GM21360 (cell line): ENCODE measurements around the gene PRR5L.

Source experiments
- ATAC-seq: cut with Tn5 transposase; IDR thresholded peaks from one replicate; pipeline ENCODE4 v1.9.1; 2021; ENCODE audit warnings: mild to moderate bottlenecking, moderate library complexity; ENCODE audit not compliant: unreplicated experiment

Gene PRR5L

DNA sequence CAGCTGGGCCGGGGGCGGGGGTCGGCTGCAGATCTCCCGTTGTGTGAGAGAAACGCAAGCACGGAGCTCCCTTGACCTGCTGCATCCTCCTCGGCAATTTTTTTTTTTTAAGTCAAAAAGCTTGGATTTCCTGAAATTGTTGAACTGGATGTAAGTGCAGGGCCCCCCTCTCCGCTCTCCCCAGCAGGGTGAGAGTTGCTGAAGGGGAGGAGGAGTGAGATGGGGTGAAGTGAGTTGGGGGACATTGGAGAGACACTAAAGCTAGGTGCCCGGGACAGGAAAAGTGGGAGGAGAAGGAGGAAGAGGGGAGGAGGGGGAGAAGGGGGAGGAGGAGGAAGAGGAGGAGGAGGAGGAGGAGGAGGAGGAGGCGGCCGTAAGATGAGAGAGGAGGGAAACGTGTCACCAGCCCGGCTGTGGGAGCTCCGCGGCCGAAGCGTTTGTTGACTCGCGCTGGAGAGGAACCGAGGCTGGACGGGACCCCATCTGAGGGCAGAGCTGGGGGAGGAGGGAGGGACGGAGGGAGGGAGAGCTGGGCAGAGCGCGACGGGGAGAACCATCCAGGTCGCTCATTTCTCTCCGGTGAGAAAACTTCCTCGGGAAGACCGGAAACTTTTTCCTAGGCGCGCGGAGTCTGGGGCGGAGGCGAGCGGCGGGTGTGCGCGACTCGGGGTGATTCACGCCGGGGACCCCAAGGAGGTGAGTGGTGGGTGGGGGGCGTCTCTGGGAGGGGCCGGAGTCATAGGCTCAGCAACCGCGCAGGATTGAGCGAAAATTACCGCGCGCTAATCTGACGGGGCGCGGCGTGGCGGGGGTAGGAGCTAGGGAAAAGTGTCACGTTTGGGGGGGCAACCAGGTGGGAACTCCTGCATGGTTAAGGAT, 80.2 kb downstream of the PRR5L start:
- ATAC-seq = no peak

DNA sequence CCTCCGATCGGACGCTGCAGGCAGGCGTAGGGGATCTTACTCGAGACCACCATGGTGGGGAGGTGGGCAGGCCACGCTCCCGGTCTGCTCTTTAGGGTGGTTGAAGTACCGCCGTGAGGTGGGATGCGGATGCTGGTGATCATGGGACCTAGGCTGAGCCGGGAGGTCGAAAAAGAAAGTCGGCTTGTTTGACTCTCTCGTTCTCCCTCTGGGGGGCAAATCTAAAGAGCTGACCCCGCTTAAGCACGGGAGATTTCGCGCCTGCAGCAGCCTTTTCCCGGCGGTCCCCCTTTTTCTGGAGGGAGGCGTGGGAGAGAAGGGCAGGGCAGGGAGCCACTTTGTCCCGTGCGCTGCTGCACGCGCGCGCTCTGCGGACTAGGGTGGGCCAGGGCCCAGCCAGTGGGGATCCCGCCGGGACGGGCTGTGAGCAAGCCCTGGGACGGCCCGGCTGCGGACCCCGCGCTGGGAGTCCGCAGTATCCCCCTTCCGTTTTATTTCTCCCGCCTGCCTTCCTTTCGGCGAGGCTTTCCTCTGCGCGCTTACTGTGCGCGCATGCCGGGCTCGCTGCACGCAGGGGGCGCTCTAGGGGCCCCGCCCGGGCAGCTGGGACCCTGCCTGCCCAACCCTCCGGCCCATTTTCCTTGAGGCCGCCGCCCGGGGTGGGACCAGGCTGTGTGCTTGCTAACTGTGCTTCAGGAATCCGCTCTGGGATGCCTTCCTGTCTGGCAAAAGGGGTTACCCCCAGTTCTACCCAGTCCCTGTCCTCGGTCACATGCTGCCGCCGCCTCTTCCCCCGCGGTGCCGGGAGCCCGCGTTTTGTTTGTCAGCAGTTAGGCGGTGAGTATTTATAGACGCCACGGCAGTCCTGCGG, 81.0 kb downstream of the PRR5L start:
- ATAC-seq = peak; percentile 63

DNA sequence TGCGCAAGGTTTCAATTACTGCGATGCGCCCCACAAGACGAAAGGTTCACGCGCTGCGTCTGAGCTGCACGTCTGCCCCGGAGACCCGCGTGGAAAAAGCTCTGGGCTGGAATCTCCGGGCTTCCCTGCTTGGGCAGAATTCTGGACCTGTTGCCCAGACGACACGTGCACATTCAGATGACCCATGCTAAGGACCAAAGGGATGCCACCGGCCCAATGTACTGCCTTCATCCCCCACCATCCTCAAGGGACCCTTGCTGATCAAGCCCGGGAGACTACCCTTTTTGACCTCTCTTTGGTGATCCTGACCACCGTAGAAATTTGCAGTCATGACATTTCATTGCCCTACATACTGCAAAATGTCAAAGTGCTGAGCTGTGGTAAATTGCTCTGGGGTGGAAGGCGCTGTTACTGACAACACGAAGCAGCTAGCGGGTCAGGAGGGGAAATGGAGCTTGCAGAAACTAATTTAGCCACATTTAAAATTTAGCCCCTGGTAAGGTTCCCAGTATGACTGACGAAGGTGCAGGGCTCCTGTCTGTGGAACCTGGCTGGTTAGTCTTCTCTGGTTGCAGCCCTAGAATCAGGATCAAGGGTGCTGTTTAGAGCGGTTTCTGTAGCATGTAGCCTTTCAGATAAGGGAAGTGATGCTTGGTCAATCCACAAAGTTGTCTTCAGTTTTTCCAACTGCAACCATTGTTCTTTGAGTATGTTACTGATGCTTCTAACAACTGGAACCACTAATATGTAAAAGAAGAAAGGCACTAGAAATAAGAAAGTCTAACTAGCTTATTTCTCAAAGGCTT, 81.9 kb downstream of the PRR5L start:
- no peak for ATAC-seq

DNA sequence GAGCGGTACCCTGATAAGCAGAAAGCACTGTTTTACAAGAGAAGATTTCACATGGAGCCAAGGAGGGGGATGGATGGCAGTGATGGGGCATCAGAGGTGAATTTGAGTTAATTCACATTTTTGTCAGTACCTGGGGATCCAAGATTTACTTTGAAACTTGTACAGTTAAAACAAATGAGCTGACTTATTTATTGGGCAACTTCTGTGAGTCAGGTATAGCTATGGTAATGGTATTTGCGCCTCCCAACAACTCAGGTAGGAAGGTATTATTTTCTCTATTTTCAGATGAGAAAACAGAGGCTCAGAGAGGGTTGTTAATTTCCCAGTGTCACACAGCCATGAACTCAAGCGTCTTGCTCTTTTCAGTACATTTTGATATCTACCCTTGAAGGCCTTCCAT, 83.6 kb downstream of the PRR5L start:
- ATAC-seq = no peak

DNA sequence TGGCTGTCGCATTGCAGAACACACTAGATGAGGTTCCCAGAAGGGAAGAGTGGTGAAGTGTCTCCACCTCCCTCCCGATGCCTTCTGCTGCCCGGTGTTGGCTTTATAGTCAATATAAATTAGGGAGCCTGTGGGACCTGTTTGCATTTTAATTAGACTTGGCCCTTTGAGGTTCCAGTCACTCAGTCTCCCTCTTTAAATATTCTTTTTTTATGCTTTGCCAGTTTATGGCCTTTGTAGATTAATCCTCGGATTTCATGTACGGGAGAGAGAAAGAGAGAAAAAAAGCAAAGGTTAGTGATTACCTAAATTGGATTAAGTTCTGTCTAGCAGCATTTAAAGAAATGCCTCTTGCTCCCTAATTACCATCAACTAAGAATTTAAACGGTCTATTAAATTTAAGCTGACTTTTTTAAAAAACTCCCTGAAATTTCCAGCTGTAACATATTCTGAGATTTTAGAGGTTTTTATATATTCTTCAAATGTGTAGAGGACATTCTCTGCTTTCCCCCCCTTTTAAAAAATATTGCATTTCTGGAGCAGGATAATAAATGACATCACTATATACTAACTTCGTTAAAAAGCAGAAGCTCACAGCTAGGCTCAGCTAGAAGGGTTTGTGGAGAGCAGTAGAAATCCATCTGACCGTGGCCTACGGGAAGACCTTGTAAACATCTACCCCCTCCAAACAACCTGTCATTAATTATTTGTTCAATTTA, 84.4 kb downstream of the PRR5L start:
- no peak for ATAC-seq

DNA sequence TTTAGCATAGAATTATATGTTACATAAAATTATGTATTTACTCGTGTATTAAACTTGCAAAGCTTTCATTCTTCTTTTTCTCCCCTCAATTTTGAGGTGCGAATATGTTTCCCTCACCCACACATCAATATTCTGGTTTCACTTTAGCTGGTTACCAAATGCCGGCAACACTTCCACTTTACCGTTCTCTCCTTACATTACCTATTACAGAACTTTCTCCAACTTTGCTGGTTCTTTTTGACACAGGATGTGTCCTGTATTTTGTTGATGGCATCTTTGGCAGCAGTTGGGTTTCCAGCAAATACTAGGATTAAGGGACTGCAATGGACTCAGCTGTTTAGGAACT, 84.9 kb downstream of the PRR5L start:
- no peak for ATAC-seq

DNA sequence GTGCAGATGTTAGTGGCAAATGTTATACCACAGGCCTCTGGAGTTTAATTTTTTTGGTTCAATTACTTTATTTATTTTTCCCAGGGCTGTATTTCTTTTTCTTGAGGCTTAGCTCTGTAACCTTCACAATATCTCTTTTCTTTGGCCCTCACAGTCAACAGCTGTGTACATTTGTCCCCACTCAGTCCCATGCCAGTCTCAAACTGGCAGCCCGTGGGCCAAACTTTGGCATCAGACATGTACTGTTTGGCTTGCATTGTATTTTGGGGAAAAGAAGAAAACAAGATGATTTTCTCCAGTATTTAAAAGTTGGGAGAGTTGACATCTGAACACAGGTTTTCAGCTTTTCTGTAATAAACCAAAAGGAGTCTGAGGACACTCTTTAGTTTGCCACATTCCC, 87.1 kb downstream of the PRR5L start:
- ATAC-seq = no peak

DNA sequence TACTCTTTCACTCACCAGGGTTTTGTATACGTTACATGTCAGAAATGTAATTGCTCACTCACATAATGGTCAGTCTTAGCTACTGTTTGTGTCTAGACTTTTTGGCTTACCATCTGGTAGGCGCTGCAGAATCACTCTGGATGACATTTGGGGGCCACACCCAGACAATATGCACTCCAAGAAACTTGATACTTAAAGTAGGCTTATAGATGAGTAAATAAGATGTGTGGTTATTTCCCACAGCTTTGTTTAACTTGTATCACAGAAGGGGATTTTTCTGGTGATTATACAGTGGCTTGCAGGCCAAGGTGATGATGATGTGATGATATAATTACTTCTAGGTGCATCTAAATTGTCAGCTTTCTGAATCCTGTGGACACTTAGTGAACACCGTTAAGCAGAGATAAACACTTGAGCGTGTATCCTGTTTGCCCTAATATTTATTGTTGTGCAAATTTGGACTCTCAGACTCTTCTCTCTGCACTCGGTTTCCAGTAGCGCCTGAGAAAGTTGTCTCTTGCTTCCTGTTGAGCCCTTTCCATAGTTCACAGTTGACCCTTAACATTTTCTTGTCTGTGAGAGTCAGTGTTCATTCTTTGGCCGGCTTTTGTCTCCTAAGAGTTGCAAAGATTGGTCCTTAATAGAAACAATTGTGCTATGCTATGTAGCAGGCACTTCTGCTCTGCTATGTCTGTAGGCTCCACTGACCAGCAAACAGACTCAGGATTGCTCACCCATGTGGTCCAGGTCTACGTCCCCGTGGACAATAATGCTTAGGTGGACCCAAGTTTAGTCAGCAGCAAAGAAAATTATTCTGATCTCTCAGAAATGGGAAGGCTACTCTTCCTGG, 89.3 kb downstream of the PRR5L start:
- ATAC-seq = no peak

DNA sequence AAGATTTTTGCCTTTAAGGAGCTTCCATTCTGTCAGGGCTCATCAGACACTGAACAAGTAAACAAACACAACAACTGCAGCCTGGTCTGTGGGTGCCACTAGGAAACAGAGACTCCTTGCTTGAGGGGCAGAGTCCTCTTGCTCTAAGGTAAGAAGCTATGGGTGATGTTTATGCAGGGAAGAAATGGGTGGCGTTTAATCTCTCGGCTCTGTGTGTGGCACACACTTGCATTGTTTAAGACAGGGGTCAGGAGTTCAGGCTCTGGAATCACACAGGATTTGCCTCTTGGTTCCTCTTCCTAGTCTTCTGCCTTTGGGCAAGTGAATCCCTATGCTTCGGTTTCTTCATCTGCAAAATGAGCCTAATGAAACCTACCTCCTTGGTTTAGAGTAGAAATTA, 90.3 kb downstream of the PRR5L start:
- no peak for ATAC-seq

DNA sequence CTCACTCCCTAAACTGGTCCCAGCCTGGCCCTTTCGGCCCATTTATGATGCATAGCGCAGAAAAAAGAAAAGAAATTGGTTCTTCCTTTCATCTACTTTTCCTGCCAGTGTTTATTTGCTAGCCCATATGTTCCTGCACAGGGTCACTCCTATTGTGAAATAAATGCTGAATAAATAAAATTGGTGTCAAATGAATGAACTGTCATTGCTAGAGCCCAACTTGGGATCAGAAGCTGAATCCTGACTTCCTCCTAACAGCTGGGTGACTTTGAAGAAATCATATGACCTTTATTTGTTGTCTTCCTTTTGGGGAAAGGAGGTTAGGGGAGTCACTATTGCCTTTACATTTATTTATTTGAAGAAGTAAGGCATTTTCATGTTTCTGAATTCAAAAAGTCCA, 92.0 kb downstream of the PRR5L start:
- no peak for ATAC-seq

DNA sequence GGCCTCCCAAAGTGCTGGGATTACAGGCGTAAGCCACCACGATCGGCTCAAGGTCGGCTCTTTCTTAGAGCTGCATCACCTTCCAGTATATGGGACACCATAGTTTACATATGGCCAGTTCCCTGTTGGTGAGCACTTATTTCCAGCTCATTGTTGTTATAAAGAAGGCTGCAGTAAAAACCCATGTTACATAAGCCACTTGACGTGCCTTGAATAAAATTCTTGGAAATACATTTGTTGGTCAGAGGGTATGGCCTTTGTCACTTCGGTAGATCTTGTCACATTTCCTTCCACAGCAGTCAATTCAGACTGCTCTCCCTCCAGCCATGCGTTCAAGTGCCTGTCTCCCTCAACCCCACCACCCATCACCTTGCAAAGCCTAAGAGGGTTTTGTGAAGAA, 92.9 kb downstream of the PRR5L start:
- ATAC-seq = no peak

DNA sequence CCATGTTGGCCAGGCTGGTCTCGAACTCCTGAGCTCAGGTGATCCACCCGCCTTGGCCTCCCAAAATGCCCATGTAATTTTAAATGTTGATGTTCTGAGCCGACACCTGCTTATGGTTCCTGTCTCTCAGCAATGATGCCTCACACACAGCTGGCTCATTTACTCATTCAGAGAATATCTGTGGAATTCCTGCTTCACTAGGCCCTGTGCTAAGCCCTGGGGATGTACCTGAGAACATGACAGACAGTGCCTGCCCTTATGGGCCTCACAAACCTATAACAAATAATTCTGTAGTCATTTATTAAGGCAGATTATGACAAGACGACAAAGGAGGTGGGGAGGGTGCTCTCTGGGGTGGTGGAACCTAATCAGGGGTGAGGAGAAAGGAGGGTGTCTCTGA, 93.7 kb downstream of the PRR5L start:
- ATAC-seq = no peak

DNA sequence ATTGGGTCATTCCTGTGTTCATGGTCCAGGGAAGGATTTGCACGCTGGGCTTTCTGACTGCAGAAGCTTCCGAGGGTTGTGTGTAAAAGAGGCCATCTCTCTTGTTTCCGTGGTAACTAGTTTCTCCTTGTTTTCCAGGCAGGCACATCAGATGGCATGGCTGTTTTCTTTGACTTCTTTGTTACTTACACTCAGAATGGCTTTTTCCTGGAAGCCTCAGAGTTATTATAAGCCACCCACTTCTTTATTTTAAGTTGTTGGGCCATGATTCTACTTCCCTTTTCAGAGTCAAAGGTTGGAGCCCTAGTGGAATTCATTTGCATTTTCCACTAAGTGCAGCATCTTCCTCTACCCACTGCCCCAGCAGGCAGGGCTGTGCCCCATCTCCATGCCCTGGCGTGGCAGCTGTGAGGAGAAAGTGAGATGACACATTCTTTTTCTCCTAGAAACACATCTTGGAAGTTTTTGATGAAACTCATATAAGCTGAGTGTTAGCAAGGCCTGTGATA, 94.9 kb downstream of the PRR5L start:
- no peak for ATAC-seq

DNA sequence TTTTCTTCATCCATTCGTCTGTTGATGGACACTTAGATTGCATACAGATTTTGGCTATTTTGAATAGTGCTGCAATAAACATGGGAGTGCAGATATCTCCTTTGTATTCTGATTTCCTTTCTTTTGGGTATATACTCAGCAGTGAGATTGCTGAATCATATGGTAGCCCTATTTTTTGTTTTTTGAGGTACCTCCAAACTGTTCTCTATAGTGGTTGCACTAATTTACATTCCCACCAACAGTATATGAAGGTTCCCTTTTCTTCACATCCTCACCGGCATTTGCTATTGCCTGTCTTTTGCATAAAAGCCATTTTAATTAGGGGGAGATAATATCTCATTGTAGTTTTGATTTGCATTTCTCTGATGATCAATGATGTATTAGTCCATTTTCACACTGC, 96.1 kb downstream of the PRR5L start:
- ATAC-seq = no peak

DNA sequence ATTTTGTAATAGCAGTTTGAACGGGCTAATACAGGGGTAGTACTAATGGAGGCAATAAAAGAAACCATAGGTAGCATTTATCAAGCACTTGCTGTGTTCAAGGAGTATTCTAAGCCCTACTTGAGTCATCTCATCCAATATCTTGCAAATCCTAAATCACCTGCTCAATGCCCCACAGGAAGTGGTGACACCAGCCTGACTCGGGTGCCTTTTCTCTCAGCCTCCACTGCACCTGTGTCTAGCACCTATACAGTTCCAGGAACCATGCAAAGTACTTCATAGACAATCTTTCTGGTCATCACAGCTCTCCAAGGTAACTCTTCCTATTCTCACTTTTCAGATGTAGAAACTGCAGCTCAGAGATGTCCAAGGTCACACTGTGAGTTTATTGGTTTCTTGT, 98.0 kb downstream of the PRR5L start:
- ATAC-seq = no peak

DNA sequence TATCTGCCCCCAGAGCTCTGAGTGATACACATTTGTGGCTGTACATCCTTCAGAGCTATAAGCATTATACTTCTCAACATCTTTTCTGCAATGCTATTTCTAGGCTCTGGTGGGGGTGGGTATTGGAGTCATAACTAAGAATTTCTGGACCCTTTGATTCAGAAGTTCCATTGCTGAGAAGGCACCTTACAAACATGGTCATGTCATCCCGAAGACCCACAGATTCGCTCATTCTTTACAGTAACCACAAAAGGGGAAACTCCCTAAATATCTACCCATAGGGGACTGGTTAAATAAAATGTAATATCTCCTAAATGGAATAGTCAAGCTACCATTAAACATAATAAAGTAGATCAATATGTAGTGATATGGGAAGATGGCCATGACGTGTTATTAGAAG, 98.8 kb downstream of the PRR5L start:
- ATAC-seq = no peak

DNA sequence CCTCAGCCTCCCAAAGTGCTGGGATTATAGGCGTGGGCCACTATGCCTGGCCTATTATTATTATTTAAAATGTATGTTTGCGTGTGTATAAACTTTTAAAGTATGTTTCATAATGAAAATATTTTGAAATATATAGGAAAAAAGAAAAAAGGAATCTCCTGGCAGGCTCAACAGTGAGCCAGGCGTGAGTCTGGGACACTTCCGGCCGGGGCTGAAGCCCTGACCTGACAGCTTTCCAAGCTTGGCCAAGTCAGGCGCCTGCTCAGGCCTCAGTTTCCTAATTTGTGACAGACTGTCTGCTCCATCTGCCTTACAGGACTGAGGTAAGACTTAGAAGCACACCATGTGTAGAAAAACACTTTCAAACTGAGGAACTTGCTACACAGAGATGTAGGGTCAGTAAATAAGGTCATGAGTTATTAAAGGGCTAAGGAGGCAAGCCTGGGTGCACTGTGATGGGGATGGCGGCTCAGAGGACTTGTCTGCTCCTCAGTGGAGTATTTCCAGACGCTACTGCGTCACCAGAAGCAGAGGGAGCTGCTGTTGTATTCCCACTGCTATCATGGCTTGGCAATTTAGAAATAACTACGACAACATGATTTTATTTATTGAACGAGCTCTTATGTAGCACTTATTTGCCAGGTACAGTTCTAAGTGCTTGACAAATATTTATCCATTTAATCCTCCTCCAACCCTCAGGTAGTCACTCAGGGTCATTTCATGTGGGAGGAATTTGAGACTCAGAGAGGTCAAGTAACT, 100.1 kb downstream of the PRR5L start:
- ATAC-seq = no peak

DNA sequence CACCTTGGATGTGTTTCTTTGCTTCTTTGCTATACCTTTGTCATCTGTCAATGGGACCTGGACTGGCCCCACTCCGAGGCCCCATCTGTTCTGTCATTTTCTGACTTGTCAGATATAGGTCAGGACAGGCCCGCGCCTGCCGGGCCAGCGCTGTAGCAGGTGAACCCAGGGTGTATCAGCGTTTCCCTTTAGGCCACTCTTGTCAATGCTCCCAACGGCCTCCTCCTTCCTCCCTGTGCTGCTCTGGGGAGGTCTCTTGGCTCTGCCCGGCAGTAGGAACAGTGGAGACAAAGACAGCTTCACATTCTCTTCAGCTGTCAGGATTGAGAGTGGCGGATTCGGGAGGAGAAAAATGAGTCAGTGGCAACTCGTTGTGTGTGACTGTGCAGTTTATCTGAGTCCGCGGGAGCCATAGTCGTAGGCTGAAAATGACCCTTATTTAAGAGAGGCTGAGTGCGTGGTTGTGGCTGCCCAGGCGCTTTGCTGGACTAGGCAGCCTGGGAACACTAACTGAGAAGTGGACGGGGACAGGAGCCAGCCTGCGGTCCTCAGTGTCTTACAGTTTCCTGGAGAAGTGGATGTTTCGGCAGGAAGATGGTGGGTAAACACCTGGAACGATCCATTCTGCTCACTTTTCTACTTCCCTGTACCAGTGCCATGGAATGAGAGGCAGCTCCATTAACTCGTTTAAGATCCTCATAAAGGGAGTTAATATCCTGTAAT, 102.3 kb downstream of the PRR5L start:
- no peak for ATAC-seq
